ENCODE results near the gene ARPC2.

ARPC2 gene

DNA sequence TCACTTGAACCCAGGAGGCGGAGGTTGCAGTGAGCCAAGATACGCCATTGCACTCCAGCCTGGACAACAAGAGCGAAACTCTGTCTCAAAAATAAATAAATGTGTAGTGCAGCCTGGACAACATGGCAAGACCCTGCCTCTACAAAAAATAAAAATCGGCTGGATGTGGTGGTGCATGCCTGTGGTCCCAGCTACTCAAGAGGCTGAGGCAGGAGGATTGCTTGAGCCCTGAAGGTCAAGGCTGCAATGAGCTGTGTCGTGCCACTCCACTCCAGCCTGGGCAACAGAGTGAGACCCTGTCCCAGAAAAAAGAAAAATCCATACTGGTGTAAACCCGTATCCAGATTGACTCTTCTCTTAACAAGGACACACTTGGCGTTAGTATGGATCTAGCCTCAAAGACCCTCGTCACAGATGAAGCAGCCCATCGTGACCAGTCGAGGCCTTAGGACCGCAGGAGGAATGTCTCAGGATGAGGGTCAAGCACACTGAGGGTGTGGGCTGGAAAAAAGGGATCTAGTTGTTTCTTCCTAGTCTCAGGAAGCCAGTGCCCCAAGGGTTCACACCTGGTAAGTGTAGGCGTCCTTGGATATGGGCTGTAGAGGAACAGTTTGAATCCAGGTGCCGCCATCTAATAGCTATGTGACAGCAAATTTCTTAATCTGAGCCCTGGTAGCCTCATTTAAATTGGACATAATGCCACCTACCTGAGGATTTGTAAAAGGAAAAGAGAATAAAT, 39.8 kb downstream of the ARPC2 start:
- Histone ChIP-seq H3K4me1 (ENCODE audit: control insufficient read depth in 1 of 2, insufficient read depth in 2 of 2, low read length in 2 of 2) (peaks cover 29 to 38% of the 10 kb centered on the region in 2 donors), H3K36me3 (ENCODE audit: control insufficient read depth in 1 of 2, insufficient read depth in 2 of 2, low read length in 2 of 2) (peaks cover 37 to 45% of the 10 kb centered on the region in 2 donors), H3K27ac (ENCODE audit: low read length) (no peak overlapping the region)

DNA sequence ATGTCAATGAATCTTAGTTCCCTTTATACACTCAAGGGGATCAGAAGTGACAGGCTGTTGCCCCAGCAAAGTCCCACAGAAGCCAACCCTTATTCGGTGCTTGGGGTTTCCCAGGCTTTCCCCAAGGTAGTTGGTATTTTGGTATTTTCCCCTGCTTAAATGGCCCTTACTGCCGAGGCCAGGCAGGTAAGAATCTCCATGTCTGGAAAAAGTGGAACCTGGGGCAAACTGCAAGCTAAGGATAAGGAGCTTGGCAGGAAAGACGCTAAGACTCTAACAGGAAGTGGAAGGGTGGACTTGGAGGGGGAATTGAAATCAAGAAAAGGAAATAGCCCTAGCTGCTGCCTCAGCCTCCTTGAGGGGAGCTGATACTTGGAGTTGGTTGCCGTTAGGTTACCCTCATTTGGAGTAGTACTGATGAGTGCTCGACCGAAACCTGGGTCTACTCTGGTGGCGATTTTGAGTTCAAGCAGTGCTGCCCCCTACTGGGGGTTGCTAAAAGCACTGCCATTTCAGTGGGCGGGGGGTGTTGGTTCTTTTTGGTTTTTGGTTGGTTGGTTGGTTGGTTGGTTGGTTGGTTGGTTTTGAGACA, 40.5 kb downstream of the ARPC2 start:
- Histone ChIP-seq H3K9me3 (ENCODE audit: control insufficient read depth in 1 of 2, low read length in 2 of 2) (no peaks in the 10 kb centered on the region), H3K27ac (ENCODE audit: low read length) (peak overlapping the region; percentile 17), H3K27me3 (ENCODE audit: low read depth, low read length) (no peaks in the 10 kb centered on the region), H3K36me3 (ENCODE audit: control insufficient read depth in 1 of 2, insufficient read depth in 2 of 2, low read length in 2 of 2) (peaks cover 30 to 38% of the 10 kb centered on the region in 2 donors), H3K4me1 (ENCODE audit: control insufficient read depth in 1 of 2, insufficient read depth in 2 of 2, low read length in 2 of 2) (peaks cover 32 to 45% of the 10 kb centered on the region in 2 donors), H3K4me3 (ENCODE audit: low read depth in 1 of 2, low read length in 2 of 2) (no peak overlapping the region)

More for the DNA sequence above, 39.8 kb downstream of the ARPC2 start:
- H3K27me3 ChIP-seq (ENCODE audit: low read depth, low read length), result no peaks in the 10 kb centered on the region
- H3K9me3 ChIP-seq (ENCODE audit: control insufficient read depth in 1 of 2, low read length in 2 of 2), result no peaks in the 10 kb centered on the region
- H3K4me3 ChIP-seq (ENCODE audit: low read depth in 1 of 2, low read length in 2 of 2), result no peak overlapping the region

- H3K4me3 ChIP-seq (ENCODE audit: low read depth in 1 of 2, low read length in 2 of 2), result peak overlapping the region in 1 of 2 donors; percentile 38
- H3K27ac ChIP-seq (ENCODE audit: low read length), result peak overlapping the region; percentile 74
- H3K36me3 ChIP-seq (ENCODE audit: control insufficient read depth in 1 of 2, insufficient read depth in 2 of 2, low read length in 2 of 2), result peaks cover 14 to 27% of the 10 kb centered on the region in 2 donors
- no peaks in the 10 kb centered on the region for H3K27me3 ChIP-seq (ENCODE audit: low read depth, low read length)
- peaks cover 41 to 61% of the 10 kb centered on the region in 2 donors for H3K4me1 ChIP-seq (ENCODE audit: control insufficient read depth in 1 of 2, insufficient read depth in 2 of 2, low read length in 2 of 2)
- no peaks in the 10 kb centered on the region for H3K9me3 ChIP-seq (ENCODE audit: control insufficient read depth in 1 of 2, low read length in 2 of 2)
These were observed 42.3 kb downstream of the ARPC2 start for GRCh38 chr2:218259099-218259961.

DNA sequence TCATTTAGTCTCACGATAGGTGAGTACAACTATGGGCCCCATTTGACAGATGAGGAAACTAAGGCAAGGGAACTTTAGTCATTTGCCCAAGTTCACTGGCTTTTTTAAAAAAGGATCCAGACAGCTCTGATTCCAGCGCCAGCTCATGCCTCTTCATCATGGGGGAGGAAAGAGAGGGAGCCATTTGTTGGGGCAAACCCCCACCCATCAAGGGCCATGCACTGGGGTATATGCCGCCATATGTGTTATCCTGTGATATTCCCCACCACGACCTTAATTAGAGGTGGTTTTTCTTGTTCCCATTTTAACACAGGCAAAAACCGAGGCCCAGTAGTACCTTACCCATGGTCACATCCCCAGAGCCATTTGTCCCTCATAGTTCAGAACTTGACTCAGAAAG, 43.2 kb downstream of the ARPC2 start:
- H3K4me1 ChIP-seq (ENCODE audit: control insufficient read depth in 1 of 2, insufficient read depth in 2 of 2, low read length in 2 of 2), result peaks cover 44 to 65% of the 10 kb centered on the region in 2 donors
- no peaks in the 10 kb centered on the region for H3K9me3 ChIP-seq (ENCODE audit: control insufficient read depth in 1 of 2, low read length in 2 of 2)
- no peaks in the 10 kb centered on the region for H3K27me3 ChIP-seq (ENCODE audit: low read depth, low read length)
- peak overlapping the region in 1 of 2 donors; percentile 38 for H3K4me3 ChIP-seq (ENCODE audit: low read depth in 1 of 2, low read length in 2 of 2)
- H3K27ac ChIP-seq (ENCODE audit: low read length), result peak overlapping the region; percentile 74
- H3K36me3 ChIP-seq (ENCODE audit: control insufficient read depth in 1 of 2, insufficient read depth in 2 of 2, low read length in 2 of 2), result peaks cover 14 to 27% of the 10 kb centered on the region in 2 donors

DNA sequence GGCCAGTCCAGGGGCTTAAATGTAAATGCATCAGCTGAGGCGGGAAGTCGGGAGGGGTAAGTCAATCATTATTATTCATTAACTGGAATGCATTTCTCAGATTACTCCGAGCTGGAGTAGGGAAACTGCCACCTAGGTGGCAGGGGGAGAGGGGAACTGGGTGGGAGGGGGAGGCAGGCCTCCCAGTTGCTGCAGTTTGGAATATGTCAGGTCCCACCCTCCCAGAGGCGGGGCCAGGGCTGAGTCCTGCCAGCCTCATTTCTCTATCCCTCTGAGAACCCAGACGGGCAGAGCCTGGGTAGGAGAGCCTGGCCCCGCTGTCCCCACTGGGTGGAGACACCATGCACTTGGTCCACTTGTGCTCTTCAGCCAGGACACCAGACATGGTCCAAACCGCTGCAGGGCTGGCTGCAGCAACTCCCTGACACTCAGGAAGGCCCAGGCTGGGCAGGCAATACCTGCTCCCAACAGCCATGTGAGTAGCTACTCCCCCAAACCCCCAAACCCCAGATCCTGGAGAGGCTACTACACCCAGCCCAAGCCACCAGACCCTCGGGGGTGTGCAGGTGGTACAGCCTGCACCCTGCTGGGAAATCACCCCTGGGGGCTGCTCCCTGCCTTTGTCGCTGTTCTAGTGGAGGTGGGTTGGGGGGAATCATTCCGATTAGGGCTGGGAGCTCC, 43.9 kb downstream of the ARPC2 start, which contains the start of gene GPBAR1:
GPBAR1 (plus strand) TSS at position 274 of the 681 bp plus-strand sequence. CDS start 1,710 bp downstream, outside the sequence.
- H3K27ac ChIP-seq (ENCODE audit: low read length), result peak within 1 kb of the TSS; percentile 74
- H3K27me3 ChIP-seq (ENCODE audit: low read depth, low read length), result no peaks in the 10 kb centered on the region
- H3K4me1 ChIP-seq (ENCODE audit: control insufficient read depth in 1 of 2, insufficient read depth in 2 of 2, low read length in 2 of 2), result peaks cover 44 to 65% of the 10 kb centered on the region in 2 donors
- H3K9me3 ChIP-seq (ENCODE audit: control insufficient read depth in 1 of 2, low read length in 2 of 2), result no peaks in the 10 kb centered on the region
- peak within 1 kb of the TSS; percentile 37 to 38 for H3K4me3 ChIP-seq (ENCODE audit: low read depth in 1 of 2, low read length in 2 of 2)
- H3K36me3 ChIP-seq (ENCODE audit: control insufficient read depth in 1 of 2, insufficient read depth in 2 of 2, low read length in 2 of 2), result peaks cover 19 to 27% of the 10 kb centered on the region in 2 donors

DNA sequence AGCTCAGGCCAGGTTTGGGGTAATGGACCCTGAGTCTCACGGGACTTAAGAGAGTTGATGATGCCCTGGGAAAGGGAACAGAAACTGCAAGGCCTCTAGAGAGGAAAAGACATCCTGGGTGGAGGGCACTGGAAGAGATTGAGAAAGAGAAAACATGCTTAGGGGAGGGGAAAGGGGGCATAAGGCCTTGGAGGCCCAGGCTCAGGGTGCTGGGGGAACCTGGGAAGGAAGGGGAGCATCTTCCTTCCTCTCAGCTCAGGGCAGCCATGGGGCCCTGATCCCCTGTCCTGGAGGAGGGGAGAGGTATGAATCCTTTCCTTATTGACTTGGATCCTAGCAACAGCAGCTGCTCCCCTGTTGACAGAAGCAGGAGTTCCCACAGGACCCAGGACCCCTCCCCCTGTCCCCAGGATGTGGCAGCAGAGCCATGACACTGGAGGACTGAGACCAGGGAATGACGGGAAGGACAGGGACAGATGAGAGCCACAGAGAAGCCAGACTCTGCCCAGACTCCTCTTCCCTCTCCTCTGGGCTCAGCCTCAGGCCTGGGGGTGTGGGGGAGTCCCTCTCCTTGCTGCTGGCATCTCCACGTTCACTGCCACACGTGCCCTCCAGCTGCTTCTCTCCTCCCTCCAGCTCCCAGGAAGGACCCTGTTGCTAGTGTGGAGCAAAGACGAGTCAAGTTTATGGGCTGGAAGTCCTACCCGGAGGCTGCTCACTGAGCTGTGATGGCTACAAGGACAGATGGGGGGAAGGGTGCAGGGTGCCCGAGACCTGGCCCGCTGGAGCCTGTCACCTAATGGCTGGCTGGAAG, 44.6 kb downstream of the ARPC2 start:
- Histone ChIP-seq H3K4me1 (ENCODE audit: control insufficient read depth in 1 of 2, insufficient read depth in 2 of 2, low read length in 2 of 2) (peaks cover 44 to 65% of the 10 kb centered on the region in 2 donors), H3K27ac (ENCODE audit: low read length) (peak overlapping the region; percentile 30), H3K9me3 (ENCODE audit: control insufficient read depth in 1 of 2, low read length in 2 of 2) (no peaks in the 10 kb centered on the region), H3K4me3 (ENCODE audit: low read depth in 1 of 2, low read length in 2 of 2) (peak overlapping the region; percentile 37), H3K36me3 (ENCODE audit: control insufficient read depth in 1 of 2, insufficient read depth in 2 of 2, low read length in 2 of 2) (peaks cover 26 to 30% of the 10 kb centered on the region in 2 donors), H3K27me3 (ENCODE audit: low read depth, low read length) (no peaks in the 10 kb centered on the region)

DNA sequence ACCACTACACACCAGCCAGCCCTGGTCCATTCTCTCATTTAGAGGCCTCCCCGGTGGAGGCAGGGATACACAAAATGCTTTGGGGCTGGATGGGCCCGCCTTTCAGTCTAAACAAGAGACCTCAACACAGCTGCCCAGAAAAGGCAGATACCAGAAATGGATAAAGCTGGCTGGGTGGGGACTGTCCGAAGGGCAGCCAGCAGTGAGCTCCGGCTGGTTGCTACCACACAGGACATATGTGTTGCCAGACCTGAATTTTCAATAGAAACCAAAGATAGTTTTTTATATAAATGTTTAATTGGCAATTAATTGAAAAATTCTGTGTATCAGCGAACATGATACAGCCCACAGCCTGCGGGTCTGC, 45.2 kb downstream of the ARPC2 start:
- H3K4me3 ChIP-seq (ENCODE audit: low read depth in 1 of 2, low read length in 2 of 2), result no peak overlapping the region
- H3K4me1 ChIP-seq (ENCODE audit: control insufficient read depth in 1 of 2, insufficient read depth in 2 of 2, low read length in 2 of 2), result peaks cover 44 to 65% of the 10 kb centered on the region in 2 donors
- H3K27ac ChIP-seq (ENCODE audit: low read length), result peak overlapping the region; percentile 30

GRCh38 chr2:218262631-218263586, 45.9 kb downstream of the ARPC2 start:
- H3K27ac ChIP-seq (ENCODE audit: low read length), result no peak overlapping the region
- no peak overlapping the region for H3K4me3 ChIP-seq (ENCODE audit: low read depth in 1 of 2, low read length in 2 of 2)
- H3K9me3 ChIP-seq (ENCODE audit: control insufficient read depth in 1 of 2, low read length in 2 of 2), result no peaks in the 10 kb centered on the region
- H3K36me3 ChIP-seq (ENCODE audit: control insufficient read depth in 1 of 2, insufficient read depth in 2 of 2, low read length in 2 of 2), result peaks cover 37 to 40% of the 10 kb centered on the region in 2 donors
- H3K4me1 ChIP-seq (ENCODE audit: control insufficient read depth in 1 of 2, insufficient read depth in 2 of 2, low read length in 2 of 2), result peaks cover 44 to 69% of the 10 kb centered on the region in 2 donors
- H3K27me3 ChIP-seq (ENCODE audit: low read depth, low read length), result no peaks in the 10 kb centered on the region

More for the DNA sequence above, 45.2 kb downstream of the ARPC2 start:
- Histone ChIP-seq H3K36me3 (ENCODE audit: control insufficient read depth in 1 of 2, insufficient read depth in 2 of 2, low read length in 2 of 2) (peaks cover 32 to 36% of the 10 kb centered on the region in 2 donors), H3K27me3 (ENCODE audit: low read depth, low read length) (no peaks in the 10 kb centered on the region), H3K9me3 (ENCODE audit: control insufficient read depth in 1 of 2, low read length in 2 of 2) (no peaks in the 10 kb centered on the region)

DNA sequence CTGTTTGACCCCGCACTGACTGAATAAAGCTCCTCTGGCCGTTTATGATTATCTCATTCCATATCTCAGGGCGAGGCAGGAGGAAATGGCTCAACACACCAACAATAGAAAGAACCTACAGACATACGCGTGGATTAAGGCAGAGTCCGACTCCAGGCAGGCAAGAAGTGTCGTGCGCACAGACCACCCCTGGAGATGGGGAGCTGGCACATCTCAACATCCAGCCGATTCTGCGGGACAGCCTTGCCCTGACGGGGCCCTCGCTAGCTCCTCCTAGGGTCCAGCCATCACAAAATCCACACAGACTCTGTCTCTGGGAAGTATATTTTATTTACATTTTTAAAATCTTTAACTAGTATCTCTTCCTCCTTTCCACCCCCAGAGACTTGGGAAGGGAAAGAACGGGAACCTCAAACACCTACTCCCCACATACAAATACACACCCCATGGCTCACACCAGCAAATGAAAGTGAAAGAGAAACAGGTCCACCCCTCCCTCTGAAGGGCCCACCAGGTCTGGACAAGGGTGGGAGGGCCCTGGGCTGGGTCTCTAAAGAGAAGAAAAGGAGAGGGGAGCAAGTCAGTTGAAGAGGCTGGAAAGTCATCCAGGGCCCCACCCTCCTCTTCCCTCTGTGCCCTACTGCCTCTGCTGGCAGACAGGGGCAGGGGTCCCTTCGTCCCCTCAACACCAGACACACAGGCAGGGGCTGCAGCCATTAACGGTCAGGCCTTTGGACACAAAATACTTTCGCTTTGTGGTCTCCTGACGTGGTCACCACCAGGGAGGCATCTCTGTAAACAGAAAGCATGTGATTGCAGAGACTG, 47.0 kb downstream of the ARPC2 start:
- H3K4me1 ChIP-seq (ENCODE audit: control insufficient read depth in 1 of 2, insufficient read depth in 2 of 2, low read length in 2 of 2), result peaks cover 45 to 62% of the 10 kb centered on the region in 2 donors
- no peak overlapping the region for H3K4me3 ChIP-seq (ENCODE audit: low read depth in 1 of 2, low read length in 2 of 2)
- no peaks in the 10 kb centered on the region for H3K27me3 ChIP-seq (ENCODE audit: low read depth, low read length)
- peak overlapping the region; percentile 74 for H3K27ac ChIP-seq (ENCODE audit: low read length)
- peaks cover 37 to 40% of the 10 kb centered on the region in 2 donors for H3K36me3 ChIP-seq (ENCODE audit: control insufficient read depth in 1 of 2, insufficient read depth in 2 of 2, low read length in 2 of 2)
- H3K9me3 ChIP-seq (ENCODE audit: control insufficient read depth in 1 of 2, low read length in 2 of 2), result no peaks in the 10 kb centered on the region

All from muscle layer of duodenum (tissue), 2 donors.